GM18502 (cell line): ENCODE data around the gene CTRB1.

Experiments
- ATAC-seq: cut with Tn5 transposase; IDR thresholded peaks from one replicate; pipeline ENCODE4 v1.9.1; 2021; ENCODE audit warnings: mild to moderate bottlenecking; ENCODE audit not compliant: unreplicated experiment, poor library complexity

The CTRB1 gene

GRCh38 chr16:75251280-75252048, 32.7 kb downstream of the CTRB1 start, which contains the start of gene BCAR1:
TSS of gene BCAR1 (minus strand) at chr16:75251624. CDS start at chr16:75251482, 142 bp downstream.
- ATAC-seq = peak; percentile 77

- no peak for ATAC-seq
These were observed 33.5 kb downstream of the CTRB1 start for GRCh38 chr16:75252049-75252864.

- no peak for ATAC-seq
These were observed 34.4 kb downstream of the CTRB1 start for GRCh38 chr16:75252946-75253911.

GRCh38 chr16:75254359-75254837, 35.6 kb downstream of the CTRB1 start:
- ATAC-seq = no peak

- no peak for ATAC-seq
These were observed 37.3 kb downstream of the CTRB1 start for GRCh38 chr16:75256059-75256571.

- ATAC-seq = no peak
These were observed 38.0 kb downstream of the CTRB1 start for GRCh38 chr16:75256696-75257343.

GRCh38 chr16:75257886-75258806, 39.4 kb downstream of the CTRB1 start:
- no peak for ATAC-seq

GRCh38 chr16:75258807-75259141, 40.0 kb downstream of the CTRB1 start:
- no peak for ATAC-seq

GRCh38 chr16:75260851-75261589, 42.2 kb downstream of the CTRB1 start:
- ATAC-seq = no peak

- no peak for ATAC-seq
These were observed 42.8 kb downstream of the CTRB1 start for GRCh38 chr16:75261590-75262078.

- no peak for ATAC-seq
These were observed 43.5 kb downstream of the CTRB1 start for GRCh38 chr16:75262104-75262799.

GRCh38 chr16:75262800-75263127, 44.0 kb downstream of the CTRB1 start:
- ATAC-seq = no peak

- ATAC-seq = no peak
These were observed 44.6 kb downstream of the CTRB1 start for GRCh38 chr16:75263291-75263962.

- no peak for ATAC-seq
These were observed 45.2 kb downstream of the CTRB1 start for GRCh38 chr16:75263963-75264445.

- ATAC-seq = no peak
These were observed 45.7 kb downstream of the CTRB1 start for GRCh38 chr16:75264457-75264998.
